HepG2 (cell line): ENCODE measurements around the gene PRTN3. TPM values are rescaled to one million over a fixed set of nuclear protein-coding genes. Genes with fewer than 3 reads are reported as not detected.

Source experiments
- BHLHE40 ChIP-seq: IDR thresholded peaks from 2 replicates; pipeline ENCODE4 v1.6.1; 2011; ENCODE audit warnings: low read length, improper control_type of control experiment
- FOXO1 ChIP-seq: sonication (generic); formaldehyde crosslinking; IDR thresholded peaks from 2 replicates; pipeline ENCODE4 v1.4.0; 2020; ENCODE audit warnings: missing genetic modification reagents
- GTF2F1 ChIP-seq: fragments of 150-350 bp; IDR thresholded peaks from 2 replicates; pipeline ENCODE4 v1.6.1; 2014; ENCODE audit warnings: low read length
- HOXA3 ChIP-seq: sonication (generic); formaldehyde crosslinking; IDR thresholded peaks from 2 replicates; pipeline ENCODE4 v1.5.0; 2020; ENCODE audit warnings: missing genetic modification reagents
- PBX3 ChIP-seq: sonication (generic); formaldehyde crosslinking; IDR thresholded peaks from 2 replicates; pipeline ENCODE4 v1.8.1; 2023; ENCODE audit warnings: missing genetic modification reagents, inconsistent platforms, borderline replicate concordance
- RARA ChIP-seq: IDR thresholded peaks from 2 replicates; pipeline ENCODE4 v1.6.1; 2016; ENCODE audit warnings: missing genetic modification reagents, missing compliant biosample characterization
- RXRB ChIP-seq: IDR thresholded peaks from 2 replicates; pipeline ENCODE4 v1.6.1; 2016; ENCODE audit warnings: borderline replicate concordance, missing genetic modification reagents, missing compliant biosample characterization
- SIX1 ChIP-seq: sonication (generic); formaldehyde crosslinking; IDR thresholded peaks from 2 replicates; pipeline ENCODE4 v1.4.0; 2020; ENCODE audit warnings: missing genetic modification reagents, borderline replicate concordance
- SKIL ChIP-seq: sonication (generic); formaldehyde crosslinking; IDR thresholded peaks from 2 replicates; pipeline ENCODE4 v1.8.0; 2022; ENCODE audit warnings: missing genetic modification reagents, mild to moderate bottlenecking, moderate library complexity, borderline replicate concordance
- SMAD3 ChIP-seq: sonication (generic); formaldehyde crosslinking; IDR thresholded peaks from 2 replicates; pipeline ENCODE4 v1.4.0; 2020; ENCODE audit warnings: missing genetic modification reagents
- ZNF10 ChIP-seq: sonication (generic); formaldehyde crosslinking; IDR thresholded peaks from 2 replicates; pipeline ENCODE4 v1.4.0; 2020; ENCODE audit warnings: mild to moderate bottlenecking, low read depth, missing genetic modification reagents, borderline replicate concordance
- ZNF224 ChIP-seq: sonication (generic); formaldehyde crosslinking; IDR thresholded peaks from 2 replicates; pipeline ENCODE4 v1.5.0; 2020; ENCODE audit warnings: mild to moderate bottlenecking, missing genetic modification reagents
- ZNF263 ChIP-seq: sonication (generic); formaldehyde crosslinking; IDR thresholded peaks from 2 replicates; pipeline ENCODE4 v1.4.0; 2020; ENCODE audit warnings: missing genetic modification reagents
- ZNF460 ChIP-seq: sonication (generic); formaldehyde crosslinking; IDR thresholded peaks from 2 replicates; pipeline ENCODE4 v1.5.1; 2020; ENCODE audit warnings: missing genetic modification reagents, mild to moderate bottlenecking, borderline replicate concordance
- ZNF616 ChIP-seq: sonication (generic); formaldehyde crosslinking; IDR thresholded peaks from 2 replicates; pipeline ENCODE4 v1.5.0; 2020; ENCODE audit warnings: low read depth, mild to moderate bottlenecking, missing genetic modification reagents
- ZNF770 ChIP-seq: sonication (generic); formaldehyde crosslinking; IDR thresholded peaks from 2 replicates; pipeline ENCODE4 v1.5.0; 2020; ENCODE audit warnings: mild to moderate bottlenecking, missing genetic modification reagents
- polyA plus RNA-seq, 8 experiments: library from polyadenylated mRNA; depleted of rRNA in 3 of 8; stranded (reverse) in 7 of 8; unstranded in 1 of 8; fragments of >200 nt; fragmentation: Illumina TruSeq in 4 of 8; extraction: Trizol in 4 of 8; gene quantifications; 2 replicates each; pipeline versions ENCODE4 v1.2.1 to v1.2.3, GENCODE V29; 2011 to 2016; ENCODE audit warnings: low read depth in 4 of 8, missing spikeins in 1 of 8, mixed read lengths in 1 of 8; ENCODE audit not compliant: insufficient read depth in 1 of 8
- total RNA-seq, 5 experiments: library from RNA; depleted of rRNA; stranded (reverse); fragments of >200 nt; fragmentation: Illumina TruSeq; extraction: Trizol; gene quantifications; 2 replicates each; pipeline ENCODE4 v1.2.3, GENCODE V29; 2016; ENCODE audit warnings: low read depth in 1 of 5
- TF ChIP-seq, protein P1 (sequence below): sonication (generic); formaldehyde crosslinking; IDR thresholded peaks from 2 replicates; pipeline ENCODE4 v1.8.0; 2022; ENCODE audit warnings: missing genetic modification reagents, mild to moderate bottlenecking, inconsistent platforms, borderline replicate concordance
- TF ChIP-seq, protein P2 (sequence below): IDR thresholded peaks from 2 replicates; pipeline ENCODE4 v1.4.0; 2020; ENCODE audit warnings: mild to moderate bottlenecking, missing genetic modification reagents

PRTN3 gene
- total and polyA plus RNA-seq, 2 of the 13 experiments (the other 11 are each of a cell fraction or from before 2014, with no cell fraction given) = not detected

DNA sequence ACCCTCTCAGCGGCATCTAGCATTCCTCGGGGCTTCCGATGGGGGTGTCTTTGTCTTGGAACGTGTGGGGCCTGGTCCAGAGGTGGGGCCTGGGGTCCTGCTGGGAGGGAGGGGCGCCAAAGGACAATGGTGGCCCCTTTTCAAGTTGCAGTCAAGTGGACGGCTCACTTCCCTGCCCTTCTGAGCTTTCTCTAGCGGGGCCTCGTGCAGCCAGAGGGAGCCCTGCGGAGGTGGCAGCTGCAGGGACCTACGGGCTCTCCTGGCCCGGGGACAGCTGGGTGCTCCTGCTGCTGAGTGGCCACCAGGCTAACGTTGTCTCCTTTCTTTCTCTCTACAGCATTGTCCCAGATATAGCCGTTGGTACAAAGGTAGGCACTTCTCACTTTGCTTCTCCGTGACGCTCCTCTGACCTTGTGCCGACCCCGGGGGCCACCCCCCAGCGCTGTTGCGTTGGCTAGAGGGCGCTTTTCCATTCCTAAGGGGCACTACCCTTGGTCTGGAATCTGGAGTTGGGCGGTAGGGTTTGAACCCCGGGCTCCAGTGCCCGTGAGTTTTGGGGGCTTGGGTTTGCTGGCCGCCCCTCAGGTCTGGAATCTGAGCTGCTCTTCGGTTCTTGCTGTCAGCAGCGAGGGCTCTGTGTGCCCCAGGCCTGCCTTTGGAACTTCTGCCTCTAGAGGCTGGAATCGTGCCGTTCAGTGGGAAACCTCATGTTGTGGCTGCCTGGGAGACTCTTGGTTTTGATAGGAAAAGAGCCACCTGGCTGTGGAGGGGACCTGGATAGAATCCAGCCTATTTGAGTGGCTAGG is 41.5 kb upstream of the PRTN3 start (continued):
- TF ChIP-seq ZNF770 (CRISPR knock-in tag) (0 out of 2 replicates have a peak, but pooled peaks have one; percentile 37), ZNF263 (CRISPR knock-in tag) (0 out of 2 replicates have a peak, but pooled peaks have one; percentile 39), SIX1 (CRISPR knock-in tag) (no peak), RXRB (CRISPR knock-in tag) (peak; percentile 41; the same call in 1 of the 2 replicates), PBX3 (CRISPR knock-in tag) (no peak), HOXA3 (CRISPR knock-in tag) (no peak; the same call in 1 of the 2 replicates), SKIL (CRISPR knock-in tag) (0 out of 2 replicates have a peak, but pooled peaks have one; percentile 38), FOXO1 (CRISPR knock-in tag) (no peak), BHLHE40 (no peak), ZNF10 (CRISPR knock-in tag) (no peak), RARA (CRISPR knock-in tag) (peak; percentile 85), ZNF224 (no peak), SMAD3 (0 out of 2 replicates have a peak, but pooled peaks have one; percentile 14), ZNF616 (CRISPR knock-in tag) (no peak), ZNF460 (no peak), GTF2F1 (no peak)
- TF ChIP-seq, protein P1, sequence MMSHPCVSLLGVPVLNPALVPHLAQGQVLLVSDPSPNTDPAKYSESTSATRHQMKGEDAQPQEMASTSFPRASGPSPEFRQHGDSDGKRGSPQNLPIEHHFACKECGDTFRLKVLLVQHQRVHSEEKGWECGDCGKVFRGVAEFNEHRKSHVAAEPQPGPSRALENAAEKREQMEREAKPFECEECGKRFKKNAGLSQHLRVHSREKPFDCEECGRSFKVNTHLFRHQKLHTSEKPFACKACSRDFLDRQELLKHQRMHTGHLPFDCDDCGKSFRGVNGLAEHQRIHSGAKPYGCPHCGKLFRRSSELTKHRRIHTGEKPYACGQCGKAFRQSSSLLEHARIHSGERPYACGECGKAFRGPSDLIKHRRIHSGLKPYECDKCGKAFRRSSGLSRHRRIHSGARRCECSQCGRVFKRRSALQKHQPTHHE (CRISPR knock-in tag) = no peak
- TF ChIP-seq, protein P2, sequence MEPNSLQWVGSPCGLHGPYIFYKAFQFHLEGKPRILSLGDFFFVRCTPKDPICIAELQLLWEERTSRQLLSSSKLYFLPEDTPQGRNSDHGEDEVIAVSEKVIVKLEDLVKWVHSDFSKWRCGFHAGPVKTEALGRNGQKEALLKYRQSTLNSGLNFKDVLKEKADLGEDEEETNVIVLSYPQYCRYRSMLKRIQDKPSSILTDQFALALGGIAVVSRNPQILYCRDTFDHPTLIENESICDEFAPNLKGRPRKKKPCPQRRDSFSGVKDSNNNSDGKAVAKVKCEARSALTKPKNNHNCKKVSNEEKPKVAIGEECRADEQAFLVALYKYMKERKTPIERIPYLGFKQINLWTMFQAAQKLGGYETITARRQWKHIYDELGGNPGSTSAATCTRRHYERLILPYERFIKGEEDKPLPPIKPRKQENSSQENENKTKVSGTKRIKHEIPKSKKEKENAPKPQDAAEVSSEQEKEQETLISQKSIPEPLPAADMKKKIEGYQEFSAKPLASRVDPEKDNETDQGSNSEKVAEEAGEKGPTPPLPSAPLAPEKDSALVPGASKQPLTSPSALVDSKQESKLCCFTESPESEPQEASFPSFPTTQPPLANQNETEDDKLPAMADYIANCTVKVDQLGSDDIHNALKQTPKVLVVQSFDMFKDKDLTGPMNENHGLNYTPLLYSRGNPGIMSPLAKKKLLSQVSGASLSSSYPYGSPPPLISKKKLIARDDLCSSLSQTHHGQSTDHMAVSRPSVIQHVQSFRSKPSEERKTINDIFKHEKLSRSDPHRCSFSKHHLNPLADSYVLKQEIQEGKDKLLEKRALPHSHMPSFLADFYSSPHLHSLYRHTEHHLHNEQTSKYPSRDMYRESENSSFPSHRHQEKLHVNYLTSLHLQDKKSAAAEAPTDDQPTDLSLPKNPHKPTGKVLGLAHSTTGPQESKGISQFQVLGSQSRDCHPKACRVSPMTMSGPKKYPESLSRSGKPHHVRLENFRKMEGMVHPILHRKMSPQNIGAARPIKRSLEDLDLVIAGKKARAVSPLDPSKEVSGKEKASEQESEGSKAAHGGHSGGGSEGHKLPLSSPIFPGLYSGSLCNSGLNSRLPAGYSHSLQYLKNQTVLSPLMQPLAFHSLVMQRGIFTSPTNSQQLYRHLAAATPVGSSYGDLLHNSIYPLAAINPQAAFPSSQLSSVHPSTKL (CRISPR knock-in tag) = 0 out of 2 replicates have a peak, but pooled peaks have one; percentile 16
